GM23338 (cell line): ENCODE data around the gene U2SURP. TPM values are rescaled to one million over a fixed set of nuclear protein-coding genes. Genes with fewer than 3 reads are reported as not detected.
A peak's percentile ranks its signal among the peaks of the same experiment; 100 is the strongest.

Experiments used
- ATAC-seq: fragments of 200-7000 bp; cut with Tn5 transposase; 3 replicates; pipeline ENCODE4 v1.9.1; 2020
- DNase-seq: peaks from one replicate; pipeline ENCODE4 v3.0.0-alpha.2; 2015; ENCODE audit warnings: low spot score
- H2AFZ ChIP-seq: fragments of 200-600 bp; sonication (generic); 2 replicates; pipeline ENCODE4 v1.8.0; 2016; ENCODE audit warnings: antibody characterized with exemption, mild to moderate bottlenecking, moderate library complexity
- H3F3A ChIP-seq: fragments of 200-600 bp; sonication (generic); replicated peaks from 2 replicates; pipeline ENCODE4 v1.8.0; 2017; ENCODE audit warnings: antibody characterized with exemption, mixed run types, low read depth
- H3K27ac ChIP-seq: fragments of 200-600 bp; sonication (generic); 2 replicates; pipeline ENCODE4 v1.6.1; 2016; ENCODE audit warnings: low read depth
- H3K27me3 ChIP-seq: fragments of 200-600 bp; sonication (generic); 2 replicates; pipeline ENCODE4 v1.8.0; 2016; ENCODE audit warnings: mild to moderate bottlenecking, mixed run types, moderate library complexity; ENCODE audit not compliant: insufficient read depth
- H3K36me3 ChIP-seq: fragments of 200-600 bp; sonication (generic); 2 replicates; pipeline ENCODE4 v1.8.0; 2016; ENCODE audit warnings: mild to moderate bottlenecking; ENCODE audit not compliant: insufficient read depth
- H3K4me1 ChIP-seq: fragments of 200-600 bp; sonication (generic); 2 replicates; pipeline ENCODE4 v1.8.0; 2016; ENCODE audit warnings: mild to moderate bottlenecking, moderate library complexity; ENCODE audit not compliant: insufficient read depth
- H3K4me2 ChIP-seq: fragments of 200-600 bp; sonication (generic); 2 replicates; pipeline ENCODE4 v1.7.1; 2017; ENCODE audit warnings: mixed run types
- H3K4me3 ChIP-seq: fragments of 200-600 bp; sonication (generic); 2 replicates; pipeline ENCODE4 v1.6.1; 2016; ENCODE audit warnings: mixed run types
- H3K79me2 ChIP-seq: fragments of 200-600 bp; sonication (generic); replicated peaks from 2 replicates; pipeline ENCODE4 v1.8.0; 2017; ENCODE audit warnings: mild to moderate bottlenecking; ENCODE audit not compliant: insufficient read depth
- H3K9me2 ChIP-seq: fragments of 200-600 bp; sonication (generic); 2 replicates; pipeline ENCODE4 v1.8.0; 2017; ENCODE audit not compliant: insufficient read depth
- H4K20me1 ChIP-seq: fragments of 200-600 bp; sonication (generic); replicated peaks from 2 replicates; pipeline ENCODE4 v1.8.0; 2017; ENCODE audit warnings: mild to moderate bottlenecking; ENCODE audit not compliant: insufficient read depth
- H3K27ac Mint-ChIP-seq: 2 replicates; pipeline ENCODE4 v1.8.0; 2020; ENCODE audit warnings: inconsistent platforms, mild to moderate bottlenecking, moderate library complexity, mixed read lengths
- H3K27me3 Mint-ChIP-seq: 3 replicates; pipeline ENCODE4 v1.8.0; 2022; ENCODE audit warnings: low read depth, mild to moderate bottlenecking, moderate library complexity, mixed read lengths, inconsistent platforms; ENCODE audit not compliant: insufficient read depth, poor library complexity
- H3K36me3 Mint-ChIP-seq: 3 replicates; pipeline ENCODE4 v1.8.0; 2021; ENCODE audit warnings: low read depth, mild to moderate bottlenecking, inconsistent platforms, moderate library complexity, mixed read lengths
- H3K4me1 Mint-ChIP-seq: 3 replicates; pipeline ENCODE4 v1.8.0; 2020; ENCODE audit warnings: mild to moderate bottlenecking, inconsistent platforms, mixed read lengths
- H3K4me3 Mint-ChIP-seq: 3 replicates; pipeline ENCODE4 v1.8.0; 2021; ENCODE audit warnings: moderate library complexity, mild to moderate bottlenecking, inconsistent platforms, mixed read lengths
- H3K9me3 Mint-ChIP-seq: 3 replicates; pipeline ENCODE4 v1.8.0; 2020; ENCODE audit warnings: moderate library complexity, mild to moderate bottlenecking, inconsistent platforms, mixed read lengths
- EZH2 ChIP-seq: fragments of 200-600 bp; sonication (generic); IDR thresholded peaks from one replicate; pipeline ENCODE4 v1.8.0; 2017; ENCODE audit warnings: antibody characterized with exemption, mild to moderate bottlenecking, low read depth; ENCODE audit not compliant: unreplicated experiment
- JUNB ChIP-seq: IDR thresholded peaks from one replicate; pipeline ENCODE4 v1.6.1; 2016; ENCODE audit warnings: antibody characterized with exemption; ENCODE audit not compliant: unreplicated experiment
- NANOG ChIP-seq: IDR thresholded peaks from 2 replicates; pipeline ENCODE4 v1.6.1; 2016; ENCODE audit warnings: antibody characterized with exemption, borderline replicate concordance
- POLR2AphosphoS5 ChIP-seq: IDR thresholded peaks from 2 replicates; pipeline ENCODE4 v1.6.1; 2016; ENCODE audit warnings: antibody characterized with exemption, low read depth
- STAT1 ChIP-seq: IDR thresholded peaks from one replicate; pipeline ENCODE4 v1.6.1; 2016; ENCODE audit warnings: antibody characterized with exemption; ENCODE audit not compliant: unreplicated experiment
- ZNF114 ChIP-seq: fragments of 250-450 bp; sonication (Bioruptor Pico); IDR thresholded peaks from 2 replicates; pipeline ENCODE4 v1.5.0; 2020; ENCODE audit warnings: mild to moderate bottlenecking, moderate library complexity
- ZNF331 ChIP-seq: fragments of 250-450 bp; sonication (Bioruptor Pico); IDR thresholded peaks from 2 replicates; pipeline ENCODE4 v1.5.0; 2020; ENCODE audit warnings: low read depth, mild to moderate bottlenecking, moderate library complexity
- polyA plus RNA-seq: library from polyadenylated mRNA; unstranded; fragments of >200 nt; fragmentation: Nextera tagmentation; extraction: Ambion mirVana; gene quantifications from 2 replicates; pipeline ENCODE4 v1.2.1, GENCODE V29; 2016
- total RNA-seq: library from RNA; depleted of rRNA; stranded (reverse); fragments of >200 nt; shearing (Covaris generic); gene quantifications from 2 replicates; pipeline ENCODE4 v1.2.3, GENCODE V29; 2014
- TF ChIP-seq, protein P1 (sequence below): fragments of 250-450 bp; sonication (Bioruptor Pico); IDR thresholded peaks from 2 replicates; pipeline ENCODE4 v1.5.0; 2020; ENCODE audit warnings: mild to moderate bottlenecking, moderate library complexity

Gene U2SURP
- total and polyA plus RNA-seq, 2 experiments from 2014 or later, result 116 to 372 TPM

DNA sequence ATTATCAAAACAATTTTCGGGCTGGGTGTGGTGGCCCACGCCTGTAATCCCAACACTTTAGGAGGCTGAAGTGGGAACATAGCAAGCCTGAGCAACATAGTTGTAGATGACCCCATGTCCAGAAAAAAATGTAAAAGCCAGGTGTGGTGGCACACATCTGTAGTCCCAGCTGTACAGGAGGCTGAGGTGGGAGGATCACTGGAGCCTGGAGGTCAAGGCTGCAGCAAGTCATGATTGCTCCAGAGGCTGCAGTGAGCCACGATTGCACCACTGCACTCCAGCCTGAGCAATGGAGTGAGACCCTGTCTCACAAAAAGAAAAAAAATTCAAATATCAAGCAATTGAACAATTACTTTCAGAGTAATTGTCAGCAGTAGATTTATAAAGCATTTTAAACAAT lies 29.9 kb upstream of the U2SURP start (continued):
- TF ChIP-seq, protein P1, sequence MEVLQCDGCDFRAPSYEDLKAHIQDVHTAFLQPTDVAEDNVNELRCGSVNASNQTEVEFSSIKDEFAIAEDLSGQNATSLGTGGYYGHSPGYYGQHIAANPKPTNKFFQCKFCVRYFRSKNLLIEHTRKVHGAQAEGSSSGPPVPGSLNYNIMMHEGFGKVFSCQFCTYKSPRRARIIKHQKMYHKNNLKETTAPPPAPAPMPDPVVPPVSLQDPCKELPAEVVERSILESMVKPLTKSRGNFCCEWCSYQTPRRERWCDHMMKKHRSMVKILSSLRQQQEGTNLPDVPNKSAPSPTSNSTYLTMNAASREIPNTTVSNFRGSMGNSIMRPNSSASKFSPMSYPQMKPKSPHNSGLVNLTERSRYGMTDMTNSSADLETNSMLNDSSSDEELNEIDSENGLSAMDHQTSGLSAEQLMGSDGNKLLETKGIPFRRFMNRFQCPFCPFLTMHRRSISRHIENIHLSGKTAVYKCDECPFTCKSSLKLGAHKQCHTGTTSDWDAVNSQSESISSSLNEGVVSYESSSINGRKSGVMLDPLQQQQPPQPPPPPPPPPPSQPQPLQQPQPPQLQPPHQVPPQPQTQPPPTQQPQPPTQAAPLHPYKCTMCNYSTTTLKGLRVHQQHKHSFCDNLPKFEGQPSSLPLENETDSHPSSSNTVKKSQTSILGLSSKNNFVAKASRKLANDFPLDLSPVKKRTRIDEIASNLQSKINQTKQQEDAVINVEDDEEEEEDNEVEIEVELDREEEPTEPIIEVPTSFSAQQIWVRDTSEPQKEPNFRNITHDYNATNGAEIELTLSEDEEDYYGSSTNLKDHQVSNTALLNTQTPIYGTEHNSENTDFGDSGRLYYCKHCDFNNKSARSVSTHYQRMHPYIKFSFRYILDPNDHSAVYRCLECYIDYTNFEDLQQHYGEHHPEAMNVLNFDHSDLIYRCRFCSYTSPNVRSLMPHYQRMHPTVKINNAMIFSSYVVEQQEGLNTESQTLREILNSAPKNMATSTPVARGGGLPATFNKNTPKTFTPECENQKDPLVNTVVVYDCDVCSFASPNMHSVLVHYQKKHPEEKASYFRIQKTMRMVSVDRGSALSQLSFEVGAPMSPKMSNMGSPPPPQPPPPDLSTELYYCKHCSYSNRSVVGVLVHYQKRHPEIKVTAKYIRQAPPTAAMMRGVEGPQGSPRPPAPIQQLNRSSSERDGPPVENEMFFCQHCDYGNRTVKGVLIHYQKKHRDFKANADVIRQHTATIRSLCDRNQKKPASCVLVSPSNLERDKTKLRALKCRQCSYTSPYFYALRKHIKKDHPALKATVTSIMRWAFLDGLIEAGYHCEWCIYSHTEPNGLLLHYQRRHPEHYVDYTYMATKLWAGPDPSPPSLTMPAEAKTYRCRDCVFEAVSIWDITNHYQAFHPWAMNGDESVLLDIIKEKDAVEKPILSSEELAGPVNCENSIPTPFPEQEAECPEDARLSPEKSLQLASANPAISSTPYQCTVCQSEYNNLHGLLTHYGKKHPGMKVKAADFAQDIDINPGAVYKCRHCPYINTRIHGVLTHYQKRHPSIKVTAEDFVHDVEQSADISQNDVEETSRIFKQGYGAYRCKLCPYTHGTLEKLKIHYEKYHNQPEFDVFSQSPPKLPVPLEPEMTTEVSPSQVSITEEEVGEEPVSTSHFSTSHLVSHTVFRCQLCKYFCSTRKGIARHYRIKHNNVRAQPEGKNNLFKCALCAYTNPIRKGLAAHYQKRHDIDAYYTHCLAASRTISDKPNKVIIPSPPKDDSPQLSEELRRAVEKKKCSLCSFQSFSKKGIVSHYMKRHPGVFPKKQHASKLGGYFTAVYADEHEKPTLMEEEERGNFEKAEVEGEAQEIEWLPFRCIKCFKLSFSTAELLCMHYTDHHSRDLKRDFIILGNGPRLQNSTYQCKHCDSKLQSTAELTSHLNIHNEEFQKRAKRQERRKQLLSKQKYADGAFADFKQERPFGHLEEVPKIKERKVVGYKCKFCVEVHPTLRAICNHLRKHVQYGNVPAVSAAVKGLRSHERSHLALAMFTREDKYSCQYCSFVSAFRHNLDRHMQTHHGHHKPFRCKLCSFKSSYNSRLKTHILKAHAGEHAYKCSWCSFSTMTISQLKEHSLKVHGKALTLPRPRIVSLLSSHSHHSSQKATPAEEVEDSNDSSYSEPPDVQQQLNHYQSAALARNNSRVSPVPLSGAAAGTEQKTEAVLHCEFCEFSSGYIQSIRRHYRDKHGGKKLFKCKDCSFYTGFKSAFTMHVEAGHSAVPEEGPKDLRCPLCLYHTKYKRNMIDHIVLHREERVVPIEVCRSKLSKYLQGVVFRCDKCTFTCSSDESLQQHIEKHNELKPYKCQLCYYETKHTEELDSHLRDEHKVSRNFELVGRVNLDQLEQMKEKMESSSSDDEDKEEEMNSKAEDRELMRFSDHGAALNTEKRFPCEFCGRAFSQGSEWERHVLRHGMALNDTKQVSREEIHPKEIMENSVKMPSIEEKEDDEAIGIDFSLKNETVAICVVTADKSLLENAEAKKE (CRISPR knock-in tag), result no peak
- TF ChIP-seq STAT1, result no peak
- no peak for TF ChIP-seq ZNF331 (CRISPR knock-in tag)

DNA sequence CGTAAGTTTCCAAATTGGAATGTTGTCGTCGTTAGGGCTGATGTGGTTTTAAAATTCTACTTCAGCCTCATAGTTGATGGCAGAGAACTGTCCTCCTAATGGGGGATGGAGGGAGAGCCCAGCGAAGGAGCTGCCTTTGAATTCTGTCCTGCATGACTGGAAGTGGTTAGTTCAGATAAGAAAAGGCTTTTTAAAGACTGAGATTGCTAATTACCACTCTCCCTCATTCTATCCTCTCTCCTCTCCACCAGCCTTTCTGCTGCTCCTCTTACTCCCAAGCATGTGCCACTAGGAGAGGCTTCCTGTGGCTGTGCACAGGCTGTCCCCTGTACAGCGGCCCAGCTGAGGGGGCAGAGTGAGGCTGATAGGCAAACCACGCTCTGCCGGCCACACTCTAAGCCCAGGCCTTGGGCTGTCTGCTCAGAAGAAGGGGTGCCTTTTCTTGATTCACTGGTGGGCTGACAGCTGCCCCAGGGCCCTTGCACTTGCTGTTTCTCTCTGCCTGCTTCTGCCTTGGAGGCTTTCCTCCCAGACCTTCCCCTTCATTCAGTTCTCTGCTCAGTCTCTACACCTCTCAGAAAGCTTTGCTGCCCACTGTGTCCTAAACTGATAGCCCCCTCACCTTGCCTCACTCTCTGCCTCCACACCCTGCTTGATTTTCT lies 29.1 kb upstream of the U2SURP start:
- H2AFZ ChIP-seq, result peak overlapping the region; percentile 77; the same call in 1 of the 2 replicates
- no peaks in the 10 kb centered on the region for H3K27me3 ChIP-seq
- ATAC-seq (no peak), DNase-seq (no peak)
- Mint-ChIP-seq H3K4me3 (no peak overlapping the region), H3K4me1 (peaks cover 4% of the 10 kb centered on the region; the same call in 1 of the 3 replicates), H3K36me3 (no peaks in the 10 kb centered on the region), H3K9me3 (no peaks in the 10 kb centered on the region), H3K27ac (no peak overlapping the region), H3K27me3 (peaks cover 7% of the 10 kb centered on the region)
- no peak overlapping the region for H3K27ac ChIP-seq
- no peaks in the 10 kb centered on the region for H3F3A ChIP-seq
- no peaks in the 10 kb centered on the region for H3K4me1 ChIP-seq
- H3K4me2 ChIP-seq, result no peak overlapping the region
- H4K20me1 ChIP-seq, result no peaks in the 10 kb centered on the region
- no peaks in the 10 kb centered on the region for H3K79me2 ChIP-seq
- no peaks in the 10 kb centered on the region for H3K9me2 ChIP-seq
- no peak overlapping the region for H3K4me3 ChIP-seq
- H3K36me3 ChIP-seq, result no peaks in the 10 kb centered on the region
- no peak for TF ChIP-seq NANOG
- no peak for TF ChIP-seq JUNB
- no peak for TF ChIP-seq STAT1
- no peak for TF ChIP-seq EZH2
- TF ChIP-seq ZNF114 (CRISPR knock-in tag), result no peak
- TF ChIP-seq POLR2AphosphoS5, result no peak
- TF ChIP-seq, protein P1 (CRISPR knock-in tag), result no peak
